Measurements from ENCODE around the gene C1RL. TPM values are rescaled to one million over a fixed set of nuclear protein-coding genes. Genes with fewer than 3 reads are reported as not detected.

C1RL gene
- total RNA-seq, 1 donor from 2014 or later, result 32.4 TPM

DNA sequence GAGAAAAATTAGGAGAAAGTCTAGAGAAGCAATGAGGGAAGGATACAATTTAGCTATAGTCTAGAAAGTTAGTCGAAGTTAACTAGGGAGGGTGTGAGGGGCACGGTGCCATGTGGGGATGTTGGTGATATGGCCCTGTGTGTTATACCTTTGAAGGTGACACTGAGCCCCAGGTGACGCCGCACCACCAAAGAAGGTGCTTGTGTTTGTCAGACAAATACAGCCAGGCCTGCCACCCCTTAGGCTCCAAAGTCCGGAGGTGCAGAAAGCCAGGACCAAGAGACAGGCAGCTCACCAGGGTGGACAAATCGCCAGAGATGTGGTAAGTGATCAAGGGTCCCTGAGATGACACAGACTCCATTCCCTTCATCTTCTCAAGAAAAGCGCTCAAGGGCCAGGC, 47.4 kb downstream of the C1RL start:
- H3K9me3 Mint-ChIP-seq, result no peaks in the 10 kb centered on the region
- H3K4me3 Mint-ChIP-seq, result no peak overlapping the region
- H3K27ac Mint-ChIP-seq, result no peak overlapping the region
- TF ChIP-seq, protein P1, sequence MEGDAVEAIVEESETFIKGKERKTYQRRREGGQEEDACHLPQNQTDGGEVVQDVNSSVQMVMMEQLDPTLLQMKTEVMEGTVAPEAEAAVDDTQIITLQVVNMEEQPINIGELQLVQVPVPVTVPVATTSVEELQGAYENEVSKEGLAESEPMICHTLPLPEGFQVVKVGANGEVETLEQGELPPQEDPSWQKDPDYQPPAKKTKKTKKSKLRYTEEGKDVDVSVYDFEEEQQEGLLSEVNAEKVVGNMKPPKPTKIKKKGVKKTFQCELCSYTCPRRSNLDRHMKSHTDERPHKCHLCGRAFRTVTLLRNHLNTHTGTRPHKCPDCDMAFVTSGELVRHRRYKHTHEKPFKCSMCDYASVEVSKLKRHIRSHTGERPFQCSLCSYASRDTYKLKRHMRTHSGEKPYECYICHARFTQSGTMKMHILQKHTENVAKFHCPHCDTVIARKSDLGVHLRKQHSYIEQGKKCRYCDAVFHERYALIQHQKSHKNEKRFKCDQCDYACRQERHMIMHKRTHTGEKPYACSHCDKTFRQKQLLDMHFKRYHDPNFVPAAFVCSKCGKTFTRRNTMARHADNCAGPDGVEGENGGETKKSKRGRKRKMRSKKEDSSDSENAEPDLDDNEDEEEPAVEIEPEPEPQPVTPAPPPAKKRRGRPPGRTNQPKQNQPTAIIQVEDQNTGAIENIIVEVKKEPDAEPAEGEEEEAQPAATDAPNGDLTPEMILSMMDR (conservative IDR thresholded peaks at IDR 0.05), result no peak
- H3K27me3 Mint-ChIP-seq, result peaks cover 39% of the 10 kb centered on the region
- H3K36me3 Mint-ChIP-seq, result no peaks in the 10 kb centered on the region
- no peak for DNase-seq (ENCODE audit: extremely low spot score, unreplicated experiment)
- H3K4me1 Mint-ChIP-seq (ENCODE audit: unreplicated experiment), result no peaks in the 10 kb centered on the region

DNA sequence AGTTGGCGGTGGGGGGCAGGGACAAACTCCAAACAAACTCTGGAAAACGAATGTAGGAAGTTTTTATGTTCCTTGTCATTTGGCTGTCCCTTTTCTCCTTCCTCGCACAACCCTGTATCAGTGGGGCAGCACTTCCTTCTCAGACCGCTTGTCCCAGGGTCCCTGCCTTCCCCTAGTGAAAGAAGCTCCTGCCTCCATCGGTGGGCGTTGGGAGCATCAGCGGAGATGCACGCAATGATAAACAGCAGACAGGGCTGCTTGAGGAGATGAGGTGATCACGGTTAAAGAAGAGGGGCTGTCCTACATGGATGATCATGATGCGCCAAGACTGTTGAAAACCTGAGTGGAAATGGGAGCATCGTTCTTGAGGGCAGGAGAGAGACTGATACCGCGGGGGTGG, 47.9 kb downstream of the C1RL start:
- Mint-ChIP-seq H3K4me3 (no peak overlapping the region), H3K27ac (no peak overlapping the region)

DNA sequence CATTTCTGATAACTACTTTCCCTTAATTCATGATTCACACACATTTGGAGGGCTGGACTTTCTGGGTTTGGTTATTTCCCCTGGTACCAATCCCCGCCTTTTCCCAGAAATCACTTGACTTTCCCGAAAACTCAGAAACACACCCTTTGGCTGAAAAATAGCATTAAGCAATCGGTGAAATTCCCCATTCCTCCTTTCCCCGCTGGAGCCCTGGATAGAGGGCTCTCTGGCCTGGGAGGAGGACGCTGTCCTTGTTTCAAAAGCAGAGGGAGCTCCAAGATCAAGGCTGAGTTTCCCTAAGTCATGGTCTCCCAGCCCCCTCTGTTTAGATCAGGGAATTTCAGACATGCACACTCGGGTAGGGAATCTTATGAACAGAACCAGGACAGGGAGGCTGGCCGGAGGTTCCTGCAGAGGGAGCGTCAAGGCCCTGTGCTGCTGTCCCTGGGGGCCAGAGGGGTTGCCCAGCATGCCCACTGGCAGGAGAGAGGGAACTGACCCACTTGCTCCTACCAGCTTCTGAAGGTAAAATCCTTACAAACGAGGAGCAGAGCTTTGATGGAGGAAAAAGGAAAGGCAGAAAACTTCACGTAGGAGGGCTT, 48.6 kb downstream of the C1RL start, which contains the start of gene C1S:
Gene C1S, plus strand, starts transcription at position 366 of the 602 bp plus-strand sequence. CDS start 1,195 bp downstream, outside the sequence.
- H3K4me3 Mint-ChIP-seq, result no peak within 1 kb of the TSS
- peaks cover 41% of the 10 kb centered on the region for H3K27me3 Mint-ChIP-seq
- TF ChIP-seq, protein P1 (conservative IDR thresholded peaks at IDR 0.05), result peak; percentile 44
- H3K4me1 Mint-ChIP-seq (ENCODE audit: unreplicated experiment), result no peaks in the 10 kb centered on the region
- no peak within 1 kb of the TSS for H3K27ac Mint-ChIP-seq
- H3K36me3 Mint-ChIP-seq, result no peaks in the 10 kb centered on the region
- no peak for DNase-seq (ENCODE audit: extremely low spot score, unreplicated experiment)
- no peaks in the 10 kb centered on the region for H3K9me3 Mint-ChIP-seq

More for the DNA sequence above, 47.9 kb downstream of the C1RL start:
- Mint-ChIP-seq H3K36me3 (no peaks in the 10 kb centered on the region), H3K9me3 (no peaks in the 10 kb centered on the region), H3K4me1 (ENCODE audit: unreplicated experiment) (no peaks in the 10 kb centered on the region), H3K27me3 (peaks cover 42% of the 10 kb centered on the region)
- no peak for DNase-seq (ENCODE audit: extremely low spot score, unreplicated experiment)
- TF ChIP-seq, protein P1 (conservative IDR thresholded peaks at IDR 0.05), result no peak

DNA sequence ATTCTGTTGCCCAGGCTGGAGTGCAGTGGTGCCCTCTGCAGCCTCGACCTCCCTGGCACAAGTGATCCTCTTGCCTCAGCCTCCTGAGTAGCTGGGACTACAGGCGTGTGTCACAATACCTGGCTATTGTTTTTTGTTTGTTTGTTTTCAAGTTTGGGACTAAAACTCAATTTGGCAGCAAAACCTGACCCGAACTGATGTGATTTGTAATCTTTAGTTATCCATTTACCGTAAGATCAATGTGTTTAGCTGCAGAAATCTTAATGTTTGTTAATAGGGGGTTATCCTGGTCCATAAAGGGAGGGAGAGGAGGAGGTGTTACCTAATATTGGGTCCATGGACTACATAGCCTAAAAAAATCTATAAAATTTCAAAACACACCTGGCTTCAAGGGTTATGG, 49.2 kb downstream of the C1RL start:
- no peak for DNase-seq (ENCODE audit: extremely low spot score, unreplicated experiment)
- H3K4me1 Mint-ChIP-seq (ENCODE audit: unreplicated experiment), result no peaks in the 10 kb centered on the region
- H3K9me3 Mint-ChIP-seq, result no peaks in the 10 kb centered on the region
- no peak overlapping the region for H3K4me3 Mint-ChIP-seq
- peaks cover 47% of the 10 kb centered on the region for H3K27me3 Mint-ChIP-seq
- TF ChIP-seq, protein P1 (conservative IDR thresholded peaks at IDR 0.05), result no peak
- H3K27ac Mint-ChIP-seq, result no peak overlapping the region
- no peaks in the 10 kb centered on the region for H3K36me3 Mint-ChIP-seq

DNA sequence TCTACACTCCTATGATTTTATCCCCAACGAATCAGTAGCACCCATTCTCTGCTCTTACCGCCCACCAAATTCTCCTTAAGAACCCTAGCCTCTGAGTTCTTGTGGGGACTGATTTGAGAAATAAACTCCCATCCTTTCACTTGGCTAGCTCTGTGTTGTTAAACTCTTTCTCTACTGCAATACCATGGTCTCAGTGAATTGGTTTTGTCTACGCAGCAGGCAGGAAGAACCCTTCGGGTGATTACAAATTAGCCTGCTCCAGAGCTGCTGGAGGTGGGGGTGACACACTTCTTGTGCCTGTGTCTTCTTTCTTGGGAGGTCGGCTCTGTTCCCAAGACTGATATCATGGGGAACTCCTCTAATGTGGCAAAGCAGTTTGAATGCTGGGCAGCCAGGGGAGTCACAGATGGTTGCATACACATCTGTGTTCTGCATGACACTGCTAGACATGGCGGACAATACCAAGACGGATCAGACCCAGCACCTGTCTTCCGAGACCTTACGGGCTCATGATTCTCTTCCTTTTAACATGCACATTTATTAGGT, 50.1 kb downstream of the C1RL start:
- H3K36me3 Mint-ChIP-seq, result no peaks in the 10 kb centered on the region
- H3K27ac Mint-ChIP-seq, result no peak overlapping the region
- no peaks in the 10 kb centered on the region for H3K9me3 Mint-ChIP-seq
- no peak for DNase-seq (ENCODE audit: extremely low spot score, unreplicated experiment)
- H3K27me3 Mint-ChIP-seq, result peaks cover 50% of the 10 kb centered on the region
- H3K4me3 Mint-ChIP-seq, result no peak overlapping the region
- TF ChIP-seq, protein P1 (conservative IDR thresholded peaks at IDR 0.05), result no peak
- no peaks in the 10 kb centered on the region for H3K4me1 Mint-ChIP-seq (ENCODE audit: unreplicated experiment)

All from type B pancreatic cell (in vitro differentiated cells).